Mesenchymal stem cell (in vitro differentiated cells and primary cell): ENCODE measurements around the gene ACTBL2.
A peak's percentile ranks its signal among the peaks of the same experiment; 100 is the strongest.

Experiments
- DNase-seq: peaks from one replicate; pipeline ENCODE4 v3.0.0-alpha.2; 2013
- H2AFZ ChIP-seq: one replicate; pipeline ENCODE4 v1.6.1; 2013; ENCODE audit warnings: low read depth, mild to moderate bottlenecking, control low read depth, inconsistent platforms, low read length, moderate library complexity
- H2AK5ac ChIP-seq: 2 replicates; pipeline ENCODE4 v1.6.1; 2013; ENCODE audit warnings: low read length, moderate library complexity, mild to moderate bottlenecking, inconsistent platforms; ENCODE audit not compliant: severe bottlenecking
- H2BK120ac ChIP-seq: one replicate; pipeline ENCODE4 v1.6.1; 2013; ENCODE audit warnings: low read depth, mild to moderate bottlenecking, inconsistent platforms, low read length, moderate library complexity
- H2BK12ac ChIP-seq, 2 experiments: one replicate each; pipeline ENCODE4 v1.6.1; 2013; ENCODE audit warnings: inconsistent platforms in 2 of 2, low read length in 2 of 2, mild to moderate bottlenecking in 2 of 2, moderate library complexity in 2 of 2, control low read depth in 1 of 2
- H2BK15ac ChIP-seq: one replicate; pipeline ENCODE4 v1.6.1; 2013; ENCODE audit warnings: mild to moderate bottlenecking, low read depth, inconsistent platforms; ENCODE audit not compliant: poor library complexity, severe bottlenecking
- H2BK5ac ChIP-seq: 2 replicates; pipeline ENCODE4 v1.6.1; 2013; ENCODE audit warnings: low read depth, mild to moderate bottlenecking, low read length, control low read depth, inconsistent platforms; ENCODE audit not compliant: poor library complexity, severe bottlenecking
- H3K14ac ChIP-seq, 2 experiments: one replicate each; pipeline ENCODE4 v1.6.1; 2013; ENCODE audit warnings: inconsistent platforms in 2 of 2, low read length in 2 of 2, control low read depth in 1 of 2, mild to moderate bottlenecking in 1 of 2, moderate library complexity in 1 of 2
- H3K18ac ChIP-seq, 2 experiments: one replicate each; pipeline ENCODE4 v1.6.1; 2013; ENCODE audit warnings: inconsistent platforms in 2 of 2, low read length in 2 of 2, control low read depth in 1 of 2, low read depth in 1 of 2, mild to moderate bottlenecking in 1 of 2
- H3K23ac ChIP-seq, 2 experiments: one replicate each; pipeline ENCODE4 v1.6.1; 2013; ENCODE audit warnings: inconsistent platforms in 2 of 2, low read length in 2 of 2, mild to moderate bottlenecking in 2 of 2, moderate library complexity in 2 of 2, control low read depth in 1 of 2
- H3K27ac ChIP-seq: 2 replicates; pipeline ENCODE4 v1.5.1; 2013; ENCODE audit warnings: mild to moderate bottlenecking, moderate library complexity, low read length, control low read depth, inconsistent platforms; ENCODE audit not compliant: poor library complexity, severe bottlenecking
- H3K27me3 ChIP-seq, 2 experiments: 2 replicates each; pipeline versions ENCODE4 v1.6.1 to v1.7.0; 2013; ENCODE audit warnings: low read length in 2 of 2, mild to moderate bottlenecking in 2 of 2, moderate library complexity in 2 of 2, control low read depth in 1 of 2, inconsistent platforms in 1 of 2; ENCODE audit not compliant: control insufficient read depth in 1 of 2, insufficient read depth in 1 of 2
- H3K36me3 ChIP-seq, 2 experiments: 2 replicates each; pipeline versions ENCODE4 v1.6.1 to v1.7.0; 2013; ENCODE audit warnings: low read length in 2 of 2, control low read depth in 1 of 2, inconsistent platforms in 1 of 2, low read depth in 1 of 2, mild to moderate bottlenecking in 1 of 2; ENCODE audit not compliant: insufficient read depth in 2 of 2, control insufficient read depth in 1 of 2
- H3K4ac ChIP-seq, 2 experiments: one replicate each; pipeline ENCODE4 v1.6.1; 2013; ENCODE audit warnings: inconsistent platforms in 2 of 2, low read length in 2 of 2, mild to moderate bottlenecking in 2 of 2, moderate library complexity in 2 of 2, control low read depth in 1 of 2, low read depth in 1 of 2
- H3K4me1 ChIP-seq: 2 replicates; pipeline ENCODE4 v1.6.1; 2013; ENCODE audit warnings: low read depth, low read length, control low read depth; ENCODE audit not compliant: control insufficient read depth, insufficient read depth
- H3K4me2 ChIP-seq: 2 replicates; pipeline ENCODE4 v1.6.1; 2013; ENCODE audit warnings: low read length, mild to moderate bottlenecking, inconsistent platforms; ENCODE audit not compliant: poor library complexity, severe bottlenecking
- H3K4me3 ChIP-seq, 2 experiments: 2 replicates each; pipeline versions ENCODE4 v1.5.1 to v1.7.0; 2013; ENCODE audit warnings: low read length in 2 of 2, mild to moderate bottlenecking in 2 of 2, control low read depth in 1 of 2, low read depth in 1 of 2; ENCODE audit not compliant: insufficient read depth in 1 of 2
- H3K79me1 ChIP-seq: replicated peaks from 2 replicates; pipeline ENCODE4 v1.6.1; 2013; ENCODE audit warnings: mild to moderate bottlenecking, control low read depth, low read length, inconsistent platforms; ENCODE audit not compliant: poor library complexity, severe bottlenecking
- H3K9ac ChIP-seq: 2 replicates; pipeline ENCODE4 v1.7.0; 2013; ENCODE audit warnings: mild to moderate bottlenecking, low read length, moderate library complexity
- H3K9me3 ChIP-seq: 2 replicates; pipeline ENCODE4 v1.7.0; 2013; ENCODE audit warnings: mild to moderate bottlenecking, low read length; ENCODE audit not compliant: control insufficient read depth
- H4K8ac ChIP-seq: one replicate; pipeline ENCODE4 v1.6.1; 2013; ENCODE audit warnings: inconsistent platforms, mild to moderate bottlenecking, low read length, moderate library complexity
- H4K91ac ChIP-seq: one replicate; pipeline ENCODE4 v1.6.1; 2013; ENCODE audit warnings: mild to moderate bottlenecking, low read length, inconsistent platforms
- WGBS: methylation state at CpG from one replicate; pipeline ENCODE4 v1.1.7; 2013; ENCODE audit warnings: mixed read lengths; 5-methylcytosine and 5-hydroxymethylcytosine counted together

The ACTBL2 gene

DNA sequence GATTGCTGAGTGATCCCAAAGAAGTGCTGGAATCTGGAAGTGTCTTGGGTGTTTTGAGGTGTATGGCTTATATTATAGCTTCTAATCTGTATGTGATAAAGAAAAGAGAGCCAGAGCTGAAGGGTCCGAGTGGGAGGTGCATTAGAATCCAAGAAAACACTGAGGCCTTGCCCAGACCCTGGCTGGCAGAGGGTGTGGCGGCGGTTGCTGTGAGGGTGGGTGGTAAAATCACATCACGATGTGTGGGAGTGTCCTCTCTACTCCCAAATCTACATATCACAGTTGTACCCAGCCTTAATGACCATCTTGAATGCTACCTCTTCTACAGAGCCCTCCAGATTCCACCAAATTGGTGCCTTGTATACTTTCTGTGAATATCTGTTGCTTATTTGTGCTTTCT lies 28.9 kb downstream of the ACTBL2 start:
- Histone ChIP-seq H2BK5ac (no peak overlapping the region), H3K4me3 (no peak overlapping the region), H2AFZ (no peak overlapping the region), H3K9me3 (no peaks in the 10 kb centered on the region), H3K9ac (no peak overlapping the region), H3K4me1 (peaks cover 2% of the 10 kb centered on the region), H3K27ac (no peak overlapping the region), H2BK12ac (peak overlapping the region; percentile 57 to 93), H3K36me3 (no peaks in the 10 kb centered on the region), H2BK120ac (peak overlapping the region; percentile 71), H3K18ac (peak overlapping the region; percentile 69 to 70), H3K79me1 (no peaks in the 10 kb centered on the region), H4K8ac (peak overlapping the region; percentile 90), H3K23ac (no peak overlapping the region), H2AK5ac (no peak overlapping the region), H4K91ac (peak overlapping the region; percentile 70), H3K4me2 (no peak overlapping the region), H3K27me3 (no peaks in the 10 kb centered on the region), H3K4ac (peak overlapping the region; percentile 62 to 84), H2BK15ac (no peak overlapping the region), H3K14ac (peak overlapping the region in 1 of 2 experiments; percentile 94)
- no peak for DNase-seq
- 95% methylated on average over 4 of the region's 4 CpGs for WGBS

GRCh38 chr5:57452885-57453284 lies 29.7 kb downstream of the ACTBL2 start:
- Histone ChIP-seq H4K8ac (no peak overlapping the region), H2BK12ac (no peak overlapping the region), H2BK120ac (no peak overlapping the region), H3K27ac (no peak overlapping the region), H3K18ac (peak overlapping the region in 1 of 2 experiments; percentile 46), H3K9me3 (no peaks in the 10 kb centered on the region), H3K79me1 (no peaks in the 10 kb centered on the region), H4K91ac (no peak overlapping the region), H2BK15ac (no peak overlapping the region), H3K36me3 (no peaks in the 10 kb centered on the region), H2AK5ac (no peak overlapping the region), H3K23ac (no peak overlapping the region), H2AFZ (no peak overlapping the region), H2BK5ac (no peak overlapping the region), H3K4ac (no peak overlapping the region), H3K27me3 (no peaks in the 10 kb centered on the region), H3K9ac (no peak overlapping the region), H3K4me1 (peaks cover 2% of the 10 kb centered on the region), H3K4me3 (no peak overlapping the region), H3K14ac (no peak overlapping the region), H3K4me2 (no peak overlapping the region)
- peak; percentile 47 for DNase-seq

DNA sequence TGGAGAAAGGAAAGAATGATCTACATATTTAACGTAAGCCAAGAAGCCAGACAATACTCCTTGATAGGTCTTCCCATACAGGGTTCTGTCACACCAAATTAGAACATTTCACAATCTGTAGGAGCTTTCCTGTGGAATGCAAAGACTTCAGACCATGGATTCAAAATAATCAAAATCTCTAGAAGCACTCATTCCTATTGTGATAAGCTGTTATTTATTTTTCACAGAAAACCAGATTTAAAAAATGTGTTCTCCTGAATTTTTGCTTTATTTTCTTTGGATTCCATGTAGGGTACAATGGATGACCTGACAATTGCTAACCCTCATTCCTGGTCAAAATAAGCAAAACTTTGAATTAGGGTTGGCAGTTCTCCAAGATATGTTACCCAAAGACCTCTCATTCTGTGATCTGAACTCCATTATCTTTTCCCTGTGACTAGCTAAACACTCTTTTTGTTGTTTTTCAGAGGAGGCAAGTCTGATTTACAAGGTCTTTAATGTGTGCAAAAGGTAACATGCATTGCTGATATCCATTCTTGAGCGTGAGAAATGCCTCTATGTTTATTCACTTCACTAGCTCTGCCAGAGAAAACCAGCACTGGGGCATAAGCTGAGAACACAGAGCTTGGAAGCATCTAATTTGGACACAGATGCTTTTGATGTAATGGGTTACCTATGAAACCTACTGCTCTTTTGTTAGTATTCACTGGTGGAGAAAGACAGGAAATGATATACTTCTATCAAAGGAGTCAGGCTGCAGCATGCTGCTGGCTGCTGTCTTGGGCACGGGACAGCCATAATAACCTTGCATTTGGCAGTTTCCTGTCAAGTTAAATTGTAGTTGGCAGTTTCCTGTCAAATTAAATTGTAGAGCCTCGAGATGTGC lies 31.4 kb downstream of the ACTBL2 start:
- Histone ChIP-seq H3K4me3 (no peak overlapping the region), H2BK120ac (peak overlapping the region; percentile 89), H3K18ac (peak overlapping the region; percentile 50 to 85), H3K14ac (no peak overlapping the region), H3K9ac (no peak overlapping the region), H3K27me3 (no peaks in the 10 kb centered on the region), H3K79me1 (no peaks in the 10 kb centered on the region), H3K27ac (peak overlapping the region; percentile 62), H2BK15ac (no peak overlapping the region), H4K91ac (peak overlapping the region; percentile 43), H3K4ac (peak overlapping the region; percentile 39 to 92), H3K9me3 (no peaks in the 10 kb centered on the region), H2AFZ (no peak overlapping the region), H4K8ac (peak overlapping the region; percentile 19), H3K23ac (no peak overlapping the region), H2BK5ac (no peak overlapping the region), H2BK12ac (peak overlapping the region; percentile 44 to 79), H3K4me1 (peaks cover 2% of the 10 kb centered on the region), H3K36me3 (no peaks in the 10 kb centered on the region), H3K4me2 (no peak overlapping the region), H2AK5ac (no peak overlapping the region)
- no peak for DNase-seq
- WGBS = 78% methylated on average over 4 of the region's 4 CpGs

DNA sequence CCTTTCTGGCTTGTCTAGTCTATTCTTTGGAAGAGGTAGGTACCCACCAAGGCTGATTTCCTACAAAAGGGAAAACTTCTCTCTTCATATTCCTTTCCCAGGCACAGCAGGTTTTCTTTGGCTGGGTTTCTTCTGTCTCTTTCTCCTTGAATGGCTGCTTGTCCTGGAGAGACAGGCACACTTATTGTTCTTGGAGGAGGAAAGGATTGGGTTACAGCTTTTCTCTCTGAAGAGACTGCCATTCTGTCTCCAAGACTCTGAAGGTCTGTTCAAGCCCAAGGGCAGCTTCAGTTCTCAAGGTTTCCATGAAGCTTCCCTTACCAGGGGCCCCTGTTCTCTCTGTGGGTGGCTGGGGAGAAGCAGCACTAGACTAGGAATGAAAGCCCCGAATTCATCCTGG lies 33.9 kb downstream of the ACTBL2 start:
- 72% methylated on average over 1 of the region's 1 CpG for WGBS
- H3K27me3 ChIP-seq = no peaks in the 10 kb centered on the region
- H3K27ac ChIP-seq = no peak overlapping the region
- no peaks in the 10 kb centered on the region for H3K36me3 ChIP-seq
- H3K4me2 ChIP-seq = no peak overlapping the region
- H3K4me1 ChIP-seq = peaks cover 2% of the 10 kb centered on the region
- H3K4me3 ChIP-seq = no peak overlapping the region
- no peak for DNase-seq
- no peak overlapping the region for H2BK5ac ChIP-seq
- H3K79me1 ChIP-seq = no peaks in the 10 kb centered on the region
- no peak overlapping the region for H2BK120ac ChIP-seq
- H3K18ac ChIP-seq = peak overlapping the region in 1 of 2 experiments; percentile 1
- no peak overlapping the region for H3K9ac ChIP-seq
- peak overlapping the region in 1 of 2 experiments; percentile 76 for H2BK12ac ChIP-seq
- H3K9me3 ChIP-seq = no peaks in the 10 kb centered on the region
- H4K8ac ChIP-seq = peak overlapping the region; percentile 62
- no peak overlapping the region for H2AFZ ChIP-seq
- H3K23ac ChIP-seq = no peak overlapping the region
- H3K14ac ChIP-seq = no peak overlapping the region
- no peak overlapping the region for H2AK5ac ChIP-seq
- H2BK15ac ChIP-seq = peak overlapping the region; percentile 85
- H3K4ac ChIP-seq = peak overlapping the region in 1 of 2 experiments; percentile 81
- H4K91ac ChIP-seq = no peak overlapping the region
